HG03175 (cell line): ENCODE results near the gene EPS15.
"Not testable (repeated sequence)": the region's sequence is repeated elsewhere in the genome, so short reads cannot be mapped to it uniquely, and the experiment has no call there.

Experiments
- ATAC-seq: cut with Tn5 transposase; IDR thresholded peaks from one replicate; pipeline ENCODE4 v1.9.1; 2021; ENCODE audit warnings: mild to moderate bottlenecking, moderate library complexity; ENCODE audit not compliant: unreplicated experiment

EPS15 gene

GRCh38 chr1:51474832-51475620 is 44.0 kb downstream of the EPS15 start:
- not testable (repeated sequence) for ATAC-seq

- no peak for ATAC-seq
Observed at GRCh38 chr1:51473331-51474115, 45.5 kb downstream of the EPS15 start.

- ATAC-seq: no peak
Observed at GRCh38 chr1:51472359-51472758, 46.7 kb downstream of the EPS15 start.

GRCh38 chr1:51469518-51469917 is 49.5 kb downstream of the EPS15 start:
- no peak for ATAC-seq

- no peak for ATAC-seq
Observed at GRCh38 chr1:51464828-51465227, 54.2 kb downstream of the EPS15 start.

GRCh38 chr1:51463561-51463960 is 55.5 kb downstream of the EPS15 start:
- ATAC-seq: no peak

GRCh38 chr1:51462289-51462688 is 56.8 kb downstream of the EPS15 start:
- not testable (repeated sequence) for ATAC-seq

GRCh38 chr1:51454554-51454953 is 64.5 kb downstream of the EPS15 start:
- no peak for ATAC-seq

GRCh38 chr1:51453010-51453409 is 66.1 kb downstream of the EPS15 start:
- no peak for ATAC-seq

- ATAC-seq: not testable (repeated sequence)
Observed at GRCh38 chr1:51448844-51449454, 70.1 kb downstream of the EPS15 start.

GRCh38 chr1:51445351-51446090 is 73.5 kb downstream of the EPS15 start:
- no peak for ATAC-seq

- ATAC-seq: no peak
Observed at GRCh38 chr1:51444534-51445192, 74.4 kb downstream of the EPS15 start.

GRCh38 chr1:51444096-51444495 is 75.0 kb downstream of the EPS15 start:
- peak; percentile 42 for ATAC-seq

- ATAC-seq: no peak
Observed at GRCh38 chr1:51443555-51443954, 75.5 kb downstream of the EPS15 start.

GRCh38 chr1:51442616-51443015 is 76.5 kb downstream of the EPS15 start:
- ATAC-seq: no peak

- no peak for ATAC-seq
Observed at GRCh38 chr1:51442198-51442597, 76.9 kb downstream of the EPS15 start.

- no peak for ATAC-seq
Observed at GRCh38 chr1:51439895-51440294, 79.2 kb downstream of the EPS15 start.

GRCh38 chr1:51439053-51439452 is 80.0 kb downstream of the EPS15 start:
- no peak for ATAC-seq

- ATAC-seq: not testable (repeated sequence)
Observed at GRCh38 chr1:51437391-51437790, 81.7 kb downstream of the EPS15 start.

- no peak for ATAC-seq
Observed at GRCh38 chr1:51435878-51436277, 83.2 kb downstream of the EPS15 start.
